Measurements from ENCODE around the gene ARAP2. TPM values are rescaled to one million over a fixed set of nuclear protein-coding genes. Genes with fewer than 3 reads are reported as not detected.

ARAP2 gene
- total and polyA plus RNA-seq, 2 donors (not counting 3 experiments of a cell fraction or from before 2014, with no cell fraction given): not detected

DNA sequence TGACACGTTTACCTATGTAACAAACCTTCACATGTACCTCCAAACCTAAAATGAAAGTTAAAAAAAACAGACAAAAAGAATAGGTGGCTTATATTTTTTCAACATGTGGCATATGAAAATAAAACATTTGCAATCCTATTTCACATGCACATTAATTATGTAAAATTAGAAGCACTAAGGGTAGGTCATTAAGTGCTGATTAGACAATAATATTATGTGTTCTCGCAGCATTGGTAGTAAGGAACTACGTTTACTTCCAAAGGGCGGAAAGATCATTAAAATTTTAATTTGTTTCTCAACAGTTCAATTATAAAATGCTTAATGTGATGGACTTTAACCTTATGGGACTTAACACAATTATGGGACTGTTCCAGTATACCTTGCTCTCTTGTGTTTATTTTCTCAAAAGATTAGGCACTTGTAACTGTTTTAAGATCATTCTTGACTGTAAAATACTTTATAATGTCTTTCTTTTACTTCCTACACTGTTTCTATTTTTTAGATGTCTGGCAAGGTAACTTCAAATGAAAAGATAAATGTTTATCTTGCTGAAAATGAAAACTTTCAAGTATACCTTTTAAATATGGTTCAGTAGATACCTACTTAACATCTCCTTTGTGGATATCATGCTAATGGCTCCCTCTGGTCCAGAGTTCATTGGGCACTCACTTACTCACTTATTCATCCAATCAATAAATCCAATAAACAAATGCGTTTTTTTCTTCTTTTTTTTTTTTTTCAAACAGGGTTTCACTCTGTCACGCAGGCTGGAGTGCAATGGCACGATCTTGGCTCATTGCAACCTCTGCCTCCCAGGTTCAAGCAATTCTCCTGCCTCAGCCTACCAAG, 202.0 kb downstream of the ARAP2 start:
- peaks cover 1% of the 10 kb centered on the region for H3K9me3 ChIP-seq (replicated peaks; ENCODE audit: control insufficient read depth, insufficient read depth, low read length)
- H3K9me1 ChIP-seq (replicated peaks; ENCODE audit: control insufficient read depth, extremely low read depth, insufficient read depth, low read length): no peaks in the 10 kb centered on the region
- H3K27me3 ChIP-seq (ENCODE audit: control insufficient read depth in 2 of 2, insufficient read depth in 2 of 2, low read length in 2 of 2): no peaks in the 10 kb centered on the region
- intact Hi-C loops (cut with micrococcal nuclease) (no loop called here), dilution Hi-C loops (cut with MboI; ENCODE audit: extremely low pct_ligation_motif_present, low sequenced_read_pairs) (no loop called here)
- H3K36me3 ChIP-seq (ENCODE audit: control insufficient read depth in 2 of 2, extremely low read depth in 1 of 2, insufficient read depth in 2 of 2, low read length in 2 of 2): no peaks in the 10 kb centered on the region
- DNase-seq (ENCODE audit: low read depth, low spot score) (no peak), FAIRE-seq (no peak)
- H3K79me2 ChIP-seq (ENCODE audit: control insufficient read depth, insufficient read depth, low read length): no peaks in the 10 kb centered on the region
- H3K4me2 ChIP-seq (ENCODE audit: insufficient read depth, low read length): no peak overlapping the region
- CTCF ChIA-PET: no interaction called here
- TF ChIP-seq FOS (IDR thresholded peaks at IDR 0.05; ENCODE audit: borderline replicate concordance, insufficient read depth, low read length): no peak
- TF ChIP-seq JUN (IDR thresholded peaks at IDR 0.05; ENCODE audit: borderline replicate concordance, insufficient read depth, insufficient read length, low read depth): no peak
- TF ChIP-seq, protein P1, sequence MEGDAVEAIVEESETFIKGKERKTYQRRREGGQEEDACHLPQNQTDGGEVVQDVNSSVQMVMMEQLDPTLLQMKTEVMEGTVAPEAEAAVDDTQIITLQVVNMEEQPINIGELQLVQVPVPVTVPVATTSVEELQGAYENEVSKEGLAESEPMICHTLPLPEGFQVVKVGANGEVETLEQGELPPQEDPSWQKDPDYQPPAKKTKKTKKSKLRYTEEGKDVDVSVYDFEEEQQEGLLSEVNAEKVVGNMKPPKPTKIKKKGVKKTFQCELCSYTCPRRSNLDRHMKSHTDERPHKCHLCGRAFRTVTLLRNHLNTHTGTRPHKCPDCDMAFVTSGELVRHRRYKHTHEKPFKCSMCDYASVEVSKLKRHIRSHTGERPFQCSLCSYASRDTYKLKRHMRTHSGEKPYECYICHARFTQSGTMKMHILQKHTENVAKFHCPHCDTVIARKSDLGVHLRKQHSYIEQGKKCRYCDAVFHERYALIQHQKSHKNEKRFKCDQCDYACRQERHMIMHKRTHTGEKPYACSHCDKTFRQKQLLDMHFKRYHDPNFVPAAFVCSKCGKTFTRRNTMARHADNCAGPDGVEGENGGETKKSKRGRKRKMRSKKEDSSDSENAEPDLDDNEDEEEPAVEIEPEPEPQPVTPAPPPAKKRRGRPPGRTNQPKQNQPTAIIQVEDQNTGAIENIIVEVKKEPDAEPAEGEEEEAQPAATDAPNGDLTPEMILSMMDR (IDR thresholded peaks at IDR 0.05; ENCODE audit: extremely low read depth in 1 of 2, insufficient read depth in 1 of 2, low read depth in 1 of 2, low read length in 2 of 2): no peak
- TF ChIP-seq, protein P2, sequence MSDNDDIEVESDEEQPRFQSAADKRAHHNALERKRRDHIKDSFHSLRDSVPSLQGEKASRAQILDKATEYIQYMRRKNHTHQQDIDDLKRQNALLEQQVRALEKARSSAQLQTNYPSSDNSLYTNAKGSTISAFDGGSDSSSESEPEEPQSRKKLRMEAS (IDR thresholded peaks at IDR 0.05; ENCODE audit: insufficient read depth, insufficient read length): no peak
- TF ChIP-seq POLR2A (IDR thresholded peaks at IDR 0.05; ENCODE audit: low read depth, low read length): no peak
- TF ChIP-seq GATA2 (IDR thresholded peaks at IDR 0.05; ENCODE audit: insufficient read depth, insufficient read length, low read depth, low read length): no peak
- TF ChIP-seq POLR2AphosphoS5 (IDR thresholded peaks at IDR 0.05; ENCODE audit: insufficient read depth, low read depth, low read length): no peak
- TF ChIP-seq EZH2 (IDR thresholded peaks at IDR 0.05; ENCODE audit: borderline replicate concordance, low read depth, low read length, severe bottlenecking): no peak
- no peak for TF ChIP-seq MYC (IDR thresholded peaks at IDR 0.05; ENCODE audit: low read depth, low read length)
- H4K20me1 ChIP-seq (replicated peaks; ENCODE audit: control insufficient read depth, extremely low read depth, insufficient read depth, low read length): no peaks in the 10 kb centered on the region
- no peak overlapping the region for H2AFZ ChIP-seq (ENCODE audit: low read depth, low read length)
- H3K4me3 ChIP-seq (replicated peaks in 1 of 3; ENCODE audit: insufficient read depth in 1 of 3, low read depth in 1 of 3, low read length in 3 of 3): no peak overlapping the region
- no peak overlapping the region for H3K27ac ChIP-seq (ENCODE audit: insufficient read depth, low read depth, low read length)
- POLR2A ChIA-PET: no interaction called here
- no peak overlapping the region for H3K9ac ChIP-seq (replicated peaks; ENCODE audit: extremely low read depth, insufficient read depth, low read length)
- H3K4me1 ChIP-seq (ENCODE audit: control insufficient read depth, extremely low read depth, insufficient read depth, low read length): no peaks in the 10 kb centered on the region
- BruUV-seq (replicated peaks): no TSS peak

Data from endothelial cell of umbilical vein (primary cell).